DOHH2 (cell line): Measurements from ENCODE around the gene IGF1R.

Experiments used
- H3F3A ChIP-seq: fragments of 200-600 bp; sonication (generic), shearing (Covaris generic); 2 replicates; pipeline ENCODE4 v1.6.0; 2016; ENCODE audit warnings: antibody characterized with exemption, mild to moderate bottlenecking; ENCODE audit not compliant: control insufficient read depth, insufficient read depth
- H3K27ac ChIP-seq: fragments of 200-600 bp; sonication (generic); 2 replicates; pipeline ENCODE4 v1.5.1; 2014; ENCODE audit warnings: low read depth, mild to moderate bottlenecking, low read length, moderate library complexity
- H3K27me3 ChIP-seq: fragments of 200-600 bp; sonication (generic); 2 replicates; pipeline ENCODE4 v1.6.1; 2014; ENCODE audit warnings: mild to moderate bottlenecking, low read length, mixed read lengths; ENCODE audit not compliant: control insufficient read depth
- H3K36me3 ChIP-seq: fragments of 200-600 bp; sonication (generic); 2 replicates; pipeline ENCODE4 v1.6.1; 2014; ENCODE audit warnings: mild to moderate bottlenecking, low read length, moderate library complexity, mixed read lengths; ENCODE audit not compliant: control insufficient read depth
- H3K4me1 ChIP-seq: fragments of 200-600 bp; sonication (generic); 2 replicates; pipeline ENCODE4 v1.6.1; 2014; ENCODE audit warnings: mild to moderate bottlenecking, low read length, mixed read lengths; ENCODE audit not compliant: control insufficient read depth
- H3K4me2 ChIP-seq: fragments of 200-600 bp; sonication (generic); 2 replicates; pipeline ENCODE4 v1.6.0; 2014; ENCODE audit warnings: mild to moderate bottlenecking, low read length, moderate library complexity
- H3K4me3 ChIP-seq: fragments of 200-600 bp; sonication (generic); 2 replicates; pipeline ENCODE4 v1.5.1; 2014; ENCODE audit warnings: mild to moderate bottlenecking, low read length, mixed read lengths
- H3K79me2 ChIP-seq: fragments of 200-600 bp; sonication (generic); 2 replicates; pipeline ENCODE4 v1.6.1; 2014; ENCODE audit warnings: mild to moderate bottlenecking, low read length, mixed read lengths; ENCODE audit not compliant: control insufficient read depth
- H3K9me2 ChIP-seq: fragments of 200-600 bp; sonication (generic); replicated peaks from 2 replicates; pipeline ENCODE4 v1.6.1; 2014; ENCODE audit warnings: mild to moderate bottlenecking, low read length, mixed read lengths; ENCODE audit not compliant: control insufficient read depth
- H3K9me3 ChIP-seq: fragments of 200-600 bp; sonication (generic); 2 replicates; pipeline ENCODE4 v1.6.1; 2014; ENCODE audit warnings: antibody characterized with exemption, low read length, mixed read lengths; ENCODE audit not compliant: control insufficient read depth, insufficient read depth
- H4K20me1 ChIP-seq: fragments of 200-600 bp; sonication (generic); 2 replicates; pipeline ENCODE4 v1.6.0; 2014; ENCODE audit warnings: low read depth, mild to moderate bottlenecking, antibody characterized with exemption, low read length, moderate library complexity; ENCODE audit not compliant: control insufficient read depth, insufficient read depth
- CTCF ChIP-seq: fragments of 200-600 bp; sonication (generic); IDR thresholded peaks from one replicate; pipeline ENCODE4 v1.5.1; 2014; ENCODE audit warnings: antibody characterized with exemption, mild to moderate bottlenecking, low read depth, low read length; ENCODE audit not compliant: poor library complexity, severe bottlenecking
- EZH2phosphoT487 ChIP-seq: fragments of 200-600 bp; sonication (generic); IDR thresholded peaks from 2 replicates; pipeline ENCODE4 v1.6.1; 2017; ENCODE audit warnings: borderline replicate concordance, mild to moderate bottlenecking, antibody characterized with exemption, low read length, moderate library complexity, mixed read lengths

Gene IGF1R

GRCh38 chr15:98948941-98949340 lies 300.6 kb downstream of the IGF1R start:
- Histone ChIP-seq H3K4me2 (no peak overlapping the region), H3F3A (no peaks in the 10 kb centered on the region), H3K27me3 (no peaks in the 10 kb centered on the region), H3K9me2 (no peaks in the 10 kb centered on the region), H4K20me1 (no peaks in the 10 kb centered on the region), H3K79me2 (no peaks in the 10 kb centered on the region), H3K4me3 (no peak overlapping the region), H3K9me3 (no peaks in the 10 kb centered on the region), H3K4me1 (no peaks in the 10 kb centered on the region), H3K36me3 (no peaks in the 10 kb centered on the region), H3K27ac (no peak overlapping the region)
- TF ChIP-seq EZH2phosphoT487 (no peak), CTCF (no peak)

- TF ChIP-seq CTCF, result no peak
- no peak for TF ChIP-seq EZH2phosphoT487
- no peaks in the 10 kb centered on the region for H3K4me1 ChIP-seq
- H3K9me3 ChIP-seq, result no peaks in the 10 kb centered on the region
- H3K4me2 ChIP-seq, result no peak overlapping the region
- no peaks in the 10 kb centered on the region for H3K27me3 ChIP-seq
- no peaks in the 10 kb centered on the region for H3K79me2 ChIP-seq
- no peaks in the 10 kb centered on the region for H3K36me3 ChIP-seq
- H3K4me3 ChIP-seq, result no peak overlapping the region
- no peaks in the 10 kb centered on the region for H3K9me2 ChIP-seq
- H3F3A ChIP-seq, result no peaks in the 10 kb centered on the region
- no peaks in the 10 kb centered on the region for H4K20me1 ChIP-seq
- H3K27ac ChIP-seq, result no peak overlapping the region
Observed at GRCh38 chr15:98949624-98950023, 301.3 kb downstream of the IGF1R start.

GRCh38 chr15:98950248-98950647 lies 301.9 kb downstream of the IGF1R start:
- H3K79me2 ChIP-seq, result no peaks in the 10 kb centered on the region
- no peaks in the 10 kb centered on the region for H4K20me1 ChIP-seq
- no peak overlapping the region for H3K27ac ChIP-seq
- H3K4me1 ChIP-seq, result no peaks in the 10 kb centered on the region
- H3K4me2 ChIP-seq, result no peak overlapping the region
- no peaks in the 10 kb centered on the region for H3F3A ChIP-seq
- H3K9me2 ChIP-seq, result no peaks in the 10 kb centered on the region
- TF ChIP-seq EZH2phosphoT487 (no peak), CTCF (no peak)
- no peak overlapping the region for H3K4me3 ChIP-seq
- H3K27me3 ChIP-seq, result no peaks in the 10 kb centered on the region
- no peaks in the 10 kb centered on the region for H3K9me3 ChIP-seq
- no peaks in the 10 kb centered on the region for H3K36me3 ChIP-seq

- H3K4me3 ChIP-seq, result no peak overlapping the region
- no peaks in the 10 kb centered on the region for H3F3A ChIP-seq
- H3K4me2 ChIP-seq, result no peak overlapping the region
- H3K27me3 ChIP-seq, result no peaks in the 10 kb centered on the region
- H3K4me1 ChIP-seq, result no peaks in the 10 kb centered on the region
- H3K79me2 ChIP-seq, result no peaks in the 10 kb centered on the region
- H3K9me3 ChIP-seq, result no peaks in the 10 kb centered on the region
- no peaks in the 10 kb centered on the region for H3K9me2 ChIP-seq
- no peaks in the 10 kb centered on the region for H3K36me3 ChIP-seq
- H4K20me1 ChIP-seq, result no peaks in the 10 kb centered on the region
- no peak overlapping the region for H3K27ac ChIP-seq
- TF ChIP-seq CTCF, result no peak
- no peak for TF ChIP-seq EZH2phosphoT487
Observed at GRCh38 chr15:98951004-98951403, 302.7 kb downstream of the IGF1R start.
